Measurements from ENCODE around the gene ZNF564. TPM values are rescaled to one million over a fixed set of nuclear protein-coding genes. Genes with fewer than 3 reads are reported as not detected.
A peak's percentile ranks its signal among the peaks of the same experiment; 100 is the strongest.

ZNF564 gene
- total RNA-seq, 1 donor from 2014 or later, result 18.8 TPM

GRCh38 chr19:12481781-12482508 is 69.3 kb downstream of the ZNF564 start:
- H3K9me3 Mint-ChIP-seq (ENCODE audit: unreplicated experiment), result no peaks in the 10 kb centered on the region
- H3K27me3 Mint-ChIP-seq (ENCODE audit: unreplicated experiment), result peaks cover 6% of the 10 kb centered on the region
- H3K4me1 Mint-ChIP-seq (ENCODE audit: unreplicated experiment), result peaks cover 14% of the 10 kb centered on the region
- H3K27ac Mint-ChIP-seq (ENCODE audit: unreplicated experiment), result no peak overlapping the region
- peaks cover 3% of the 10 kb centered on the region for H3K36me3 Mint-ChIP-seq (ENCODE audit: low read depth, unreplicated experiment)
- DNase-seq (ENCODE audit: low spot score), result no peak
- TF ChIP-seq, protein P1, sequence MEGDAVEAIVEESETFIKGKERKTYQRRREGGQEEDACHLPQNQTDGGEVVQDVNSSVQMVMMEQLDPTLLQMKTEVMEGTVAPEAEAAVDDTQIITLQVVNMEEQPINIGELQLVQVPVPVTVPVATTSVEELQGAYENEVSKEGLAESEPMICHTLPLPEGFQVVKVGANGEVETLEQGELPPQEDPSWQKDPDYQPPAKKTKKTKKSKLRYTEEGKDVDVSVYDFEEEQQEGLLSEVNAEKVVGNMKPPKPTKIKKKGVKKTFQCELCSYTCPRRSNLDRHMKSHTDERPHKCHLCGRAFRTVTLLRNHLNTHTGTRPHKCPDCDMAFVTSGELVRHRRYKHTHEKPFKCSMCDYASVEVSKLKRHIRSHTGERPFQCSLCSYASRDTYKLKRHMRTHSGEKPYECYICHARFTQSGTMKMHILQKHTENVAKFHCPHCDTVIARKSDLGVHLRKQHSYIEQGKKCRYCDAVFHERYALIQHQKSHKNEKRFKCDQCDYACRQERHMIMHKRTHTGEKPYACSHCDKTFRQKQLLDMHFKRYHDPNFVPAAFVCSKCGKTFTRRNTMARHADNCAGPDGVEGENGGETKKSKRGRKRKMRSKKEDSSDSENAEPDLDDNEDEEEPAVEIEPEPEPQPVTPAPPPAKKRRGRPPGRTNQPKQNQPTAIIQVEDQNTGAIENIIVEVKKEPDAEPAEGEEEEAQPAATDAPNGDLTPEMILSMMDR (IDR thresholded peaks at IDR 0.05; ENCODE audit: unreplicated experiment), result no peak
- H3K4me3 Mint-ChIP-seq (ENCODE audit: unreplicated experiment), result peak overlapping the region; percentile 77

DNA sequence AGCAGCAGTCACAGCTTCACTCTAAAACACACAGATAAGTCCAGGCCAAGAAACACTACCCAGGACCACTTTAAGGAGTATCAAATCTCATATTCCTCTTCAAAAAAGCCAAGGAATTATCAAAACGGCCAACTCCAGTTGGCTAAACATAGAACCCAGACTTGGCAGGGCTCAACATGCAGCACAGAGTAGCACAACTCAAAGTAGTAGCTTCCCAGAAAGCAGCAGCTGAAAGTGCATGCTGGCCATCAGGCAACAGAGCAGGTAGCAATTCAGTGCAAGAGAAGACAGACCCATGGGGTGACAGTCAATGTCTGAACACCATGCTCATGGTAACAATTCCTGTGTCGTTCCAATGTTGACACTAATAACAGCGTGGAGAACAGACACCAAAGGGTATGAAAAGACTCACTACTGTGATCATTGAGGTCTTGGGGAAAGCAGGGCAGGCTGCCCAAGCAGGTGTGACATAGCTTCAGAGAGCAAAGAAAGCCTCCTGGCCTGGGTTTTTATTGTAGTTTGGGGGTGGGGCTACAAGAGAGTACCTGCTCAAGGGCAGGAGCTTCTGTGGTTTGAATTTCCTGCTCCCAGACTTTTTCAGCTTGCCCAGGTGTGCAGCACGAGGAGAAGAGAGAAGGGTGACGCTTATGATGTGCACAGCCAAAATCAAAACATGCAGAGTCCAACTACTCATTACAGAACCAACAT is 72.9 kb downstream of the ZNF564 start:
- no peak for DNase-seq (ENCODE audit: low spot score)
- TF ChIP-seq, protein P1 (IDR thresholded peaks at IDR 0.05; ENCODE audit: unreplicated experiment), result no peak
- H3K27ac Mint-ChIP-seq (ENCODE audit: unreplicated experiment), result no peak overlapping the region
- no peaks in the 10 kb centered on the region for H3K9me3 Mint-ChIP-seq (ENCODE audit: unreplicated experiment)
- H3K27me3 Mint-ChIP-seq (ENCODE audit: unreplicated experiment), result peaks cover 5% of the 10 kb centered on the region
- H3K4me1 Mint-ChIP-seq (ENCODE audit: unreplicated experiment), result peaks cover 8% of the 10 kb centered on the region
- H3K4me3 Mint-ChIP-seq (ENCODE audit: unreplicated experiment), result no peak overlapping the region
- peaks cover 9% of the 10 kb centered on the region for H3K36me3 Mint-ChIP-seq (ENCODE audit: low read depth, unreplicated experiment)

Other genes with a start within 250 kb of the ZNF564 start
- 1.2 TPM for gene ZNF563, start 217.8 kb downstream of the ZNF564 start, total RNA-seq (ENCODE audit: unreplicated experiment)
- 4.0 TPM for gene ZNF442, start 185.8 kb downstream of the ZNF564 start, total RNA-seq (ENCODE audit: unreplicated experiment)
- 4.9 TPM for gene ZNF799, start 150.2 kb downstream of the ZNF564 start, total RNA-seq (ENCODE audit: unreplicated experiment)
- gene ZNF443, start 110.5 kb downstream of the ZNF564 start, total RNA-seq (ENCODE audit: unreplicated experiment), result 7.3 TPM
- 6.6 TPM for gene ZNF709, start 66.7 kb downstream of the ZNF564 start, total RNA-seq (ENCODE audit: unreplicated experiment)
- gene ZNF490, start 59.3 kb upstream of the ZNF564 start, total RNA-seq (ENCODE audit: unreplicated experiment), result 11.9 TPM
- gene ZNF791, start 59.4 kb upstream of the ZNF564 start, total RNA-seq (ENCODE audit: unreplicated experiment), result 29.3 TPM
- gene MAN2B1, start 115.3 kb upstream of the ZNF564 start, total RNA-seq (ENCODE audit: unreplicated experiment), result 98.4 TPM
- 13.2 TPM for gene WDR83, start 115.3 kb upstream of the ZNF564 start, total RNA-seq (ENCODE audit: unreplicated experiment)
- 55.3 TPM for gene DHPS, start 130.4 kb upstream of the ZNF564 start, total RNA-seq (ENCODE audit: unreplicated experiment)
- not detected for gene GNG14, start 136.5 kb upstream of the ZNF564 start, total RNA-seq (ENCODE audit: unreplicated experiment)
- 8.0 TPM for gene FBXW9, start 145.1 kb upstream of the ZNF564 start, total RNA-seq (ENCODE audit: unreplicated experiment)
- gene TNPO2, start 172.4 kb upstream of the ZNF564 start, total RNA-seq (ENCODE audit: unreplicated experiment), result 68.1 TPM
- 176 TPM for gene TRIR, start 183.2 kb upstream of the ZNF564 start, total RNA-seq (ENCODE audit: unreplicated experiment)
- 77.9 TPM for gene GET3, start 186.0 kb upstream of the ZNF564 start, total RNA-seq (ENCODE audit: unreplicated experiment)
- gene BEST2, start 200.3 kb upstream of the ZNF564 start, total RNA-seq (ENCODE audit: unreplicated experiment), result not detected
- gene HOOK2, start 224.1 kb upstream of the ZNF564 start, total RNA-seq (ENCODE audit: unreplicated experiment), result 30.3 TPM
- 20.6 TPM for gene JUNB, start 240.0 kb upstream of the ZNF564 start, total RNA-seq (ENCODE audit: unreplicated experiment)